CD4-positive, alpha-beta T cell treated with Interleukin-15 for 1 hour (primary cell): ENCODE measurements around the gene GATA6.
"Not testable (repeated sequence)": the region's sequence is repeated elsewhere in the genome, so short reads cannot be mapped to it uniquely, and the experiment has no call there.

Experiments used
- DNase-seq: peaks from one replicate; pipeline ENCODE4 v3.0.0-alpha.2; 2020

Gene GATA6

DNA sequence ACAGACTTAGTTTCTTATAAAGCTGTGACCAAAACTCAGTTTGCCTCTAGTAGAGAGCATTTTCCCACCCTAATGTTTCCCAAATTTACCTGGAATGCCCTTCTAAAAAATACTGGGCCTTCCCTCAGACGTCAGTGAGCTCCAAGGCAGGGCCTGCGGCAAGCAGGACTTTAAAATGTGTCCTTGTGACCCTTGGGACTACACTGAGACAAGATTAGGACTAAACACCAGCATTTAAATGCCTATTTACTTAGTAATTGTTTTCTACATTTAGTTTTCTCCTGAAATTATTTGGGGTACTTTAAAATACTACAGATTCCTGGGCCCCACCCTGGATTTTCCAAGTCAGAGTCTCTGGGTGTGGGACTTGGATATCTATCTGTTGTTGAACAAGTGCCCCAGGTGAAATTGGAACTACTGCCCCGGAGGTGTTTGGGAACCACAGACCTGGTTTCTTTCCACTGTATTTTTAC lies 14.3 kb downstream of the GATA6 start:
- DNase-seq: no peak

DNA sequence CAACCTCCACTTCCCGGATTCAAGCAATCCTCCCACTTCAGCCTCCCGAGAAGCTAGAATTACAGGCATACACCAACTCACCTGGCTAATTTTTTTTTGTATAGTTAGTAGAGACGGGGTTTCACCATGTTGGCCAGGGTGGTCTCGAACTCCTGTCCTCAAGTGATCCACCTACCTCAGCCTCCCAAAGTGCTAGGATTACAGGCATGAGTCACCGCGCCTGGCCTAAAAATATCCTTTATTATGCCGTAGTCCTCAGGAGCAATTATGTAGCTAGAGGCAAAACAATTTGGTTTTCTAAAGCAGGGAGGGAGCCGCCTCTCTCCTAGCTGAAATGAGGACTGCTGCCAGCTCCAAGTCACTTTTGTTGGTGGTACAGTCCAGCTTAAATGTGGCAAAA lies 15.2 kb downstream of the GATA6 start:
- not testable (repeated sequence) for DNase-seq

DNA sequence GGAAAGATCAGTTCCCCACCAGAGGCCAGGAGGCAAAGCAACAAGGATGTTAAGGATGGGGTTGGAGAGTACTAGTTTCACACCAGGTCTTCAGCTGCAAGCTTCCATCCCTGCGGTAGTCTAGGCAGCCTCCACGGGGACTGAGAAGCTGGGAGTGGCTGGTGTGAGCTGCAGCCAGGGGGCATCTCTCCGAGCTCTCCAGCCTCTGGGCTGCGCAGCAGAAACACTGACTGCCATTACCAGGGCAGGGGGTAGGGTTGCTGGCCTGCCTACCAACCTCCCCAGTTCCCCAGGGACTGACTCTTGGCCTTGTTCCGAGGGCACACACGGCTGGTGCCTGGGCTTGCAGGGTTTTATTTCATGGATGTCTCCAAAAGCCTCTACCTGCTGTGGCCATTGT lies 15.9 kb downstream of the GATA6 start:
- DNase-seq: no peak

DNA sequence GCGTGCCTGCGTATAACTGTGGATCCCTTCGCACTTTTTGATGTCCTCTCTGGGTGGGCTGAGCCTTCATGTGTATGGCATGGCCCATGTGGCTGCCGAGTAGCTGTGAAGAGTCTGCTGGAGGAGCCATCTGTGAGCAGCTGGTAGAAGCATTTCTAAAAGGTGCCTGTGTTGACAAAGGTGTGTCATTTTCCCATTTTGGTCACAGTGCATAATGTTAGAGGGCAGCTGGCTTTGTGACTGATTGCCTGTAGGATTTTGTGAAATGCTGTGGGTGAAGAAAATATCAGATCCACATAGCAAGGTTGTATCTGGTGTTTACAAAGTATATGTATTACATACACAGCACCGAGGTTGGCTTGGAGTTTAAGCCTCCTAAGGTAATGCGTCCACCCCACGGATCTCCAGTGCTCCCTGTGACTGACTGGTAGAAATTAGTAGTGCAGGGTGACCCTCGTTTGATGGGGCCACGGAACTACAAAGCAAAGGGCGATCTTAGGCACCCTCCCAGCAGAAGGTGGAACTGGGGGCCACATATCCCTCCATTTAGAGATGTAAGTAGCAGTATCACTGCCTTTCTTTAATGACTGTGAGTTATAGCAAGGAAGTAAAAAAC lies 16.5 kb downstream of the GATA6 start:
- DNase-seq: no peak

DNA sequence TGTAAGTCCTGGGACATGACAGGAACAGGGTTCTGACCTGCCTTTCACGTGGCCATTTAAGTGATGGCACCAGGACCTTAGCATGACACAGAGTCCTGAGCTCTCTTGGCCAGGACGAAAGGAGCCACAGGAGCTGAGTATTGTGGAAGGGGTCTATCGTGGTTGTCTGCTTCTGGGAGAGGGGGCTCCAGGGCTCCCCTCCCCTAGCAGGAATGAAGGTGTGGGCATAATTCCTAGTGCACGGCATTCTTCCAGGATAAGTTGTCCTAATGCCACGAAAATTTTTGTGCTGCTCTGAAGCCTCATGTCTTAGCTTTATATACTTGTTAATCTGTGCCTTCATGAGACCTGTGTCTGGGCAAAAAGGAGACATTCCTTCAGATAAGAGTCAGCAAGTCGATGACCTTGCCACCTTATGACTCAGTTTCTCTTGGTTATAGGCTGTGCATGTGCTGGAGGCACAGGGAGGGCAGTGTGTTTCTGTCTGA lies 17.1 kb downstream of the GATA6 start:
- DNase-seq: no peak

DNA sequence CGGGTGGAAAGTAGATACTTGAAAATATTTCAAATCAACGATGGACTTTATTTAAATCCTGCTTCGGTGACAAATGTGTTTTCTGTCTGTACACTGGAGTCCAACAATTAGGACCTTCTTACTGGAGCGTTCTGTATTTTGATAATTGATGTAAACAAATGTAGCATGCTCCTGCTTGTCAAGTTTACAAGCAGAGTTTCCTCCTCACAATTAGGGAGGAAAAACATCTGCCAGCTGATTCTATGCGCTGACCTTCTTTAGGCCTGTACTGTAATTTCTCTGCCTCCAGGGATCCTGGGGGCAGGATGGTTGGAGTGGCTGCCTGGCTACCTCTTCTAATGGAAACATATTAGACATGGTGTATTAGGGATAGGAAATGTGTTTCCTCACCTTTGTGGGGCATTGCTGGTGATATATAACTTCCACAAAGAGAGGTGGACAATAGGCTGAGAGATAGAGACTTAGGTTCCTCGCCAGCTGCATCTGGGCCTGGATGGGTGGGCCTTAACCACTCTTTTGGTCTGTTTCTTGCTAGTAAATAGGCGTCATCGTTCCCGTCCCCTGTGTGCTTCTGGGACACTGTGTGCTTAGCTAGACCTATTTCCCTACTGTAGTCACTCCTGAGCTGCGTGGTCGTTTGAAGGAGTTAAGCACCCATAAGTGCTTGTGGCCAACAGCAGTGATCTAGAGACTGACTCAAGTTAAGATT lies 19.3 kb downstream of the GATA6 start:
- no peak for DNase-seq

DNA sequence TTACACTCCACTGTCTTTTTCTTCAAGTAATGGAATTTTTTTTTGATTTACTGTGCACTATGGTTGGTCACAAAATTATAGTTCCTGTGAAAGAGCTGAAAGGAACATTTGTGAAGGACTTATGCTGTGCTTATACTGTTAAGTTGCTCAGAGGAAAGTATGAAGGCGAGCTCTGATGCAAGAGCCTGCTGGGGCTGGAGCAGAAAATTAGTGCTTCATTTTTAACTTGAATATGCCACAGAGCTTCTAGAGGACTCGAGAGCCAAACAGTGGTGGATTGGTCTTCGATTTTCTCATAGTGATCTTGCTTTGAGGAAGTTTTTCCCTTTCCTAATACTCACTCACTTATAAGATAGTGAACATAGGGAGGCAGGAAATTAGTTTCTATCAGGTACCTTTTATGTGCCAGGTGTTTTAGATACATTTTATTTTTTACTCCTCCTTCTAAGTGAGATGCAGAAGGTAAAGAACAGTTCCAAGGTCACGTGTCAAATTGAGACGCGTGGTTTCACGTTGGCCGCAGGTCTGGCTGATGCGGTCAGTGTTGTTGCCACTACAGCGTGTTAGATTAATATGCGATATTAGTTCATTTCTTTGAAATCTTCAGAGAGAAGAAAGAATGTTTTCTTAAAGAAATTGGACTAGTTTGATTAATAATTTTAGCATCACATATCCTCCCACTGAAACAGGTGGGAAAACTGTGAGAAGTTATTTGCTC lies 20.2 kb downstream of the GATA6 start:
- no peak for DNase-seq

DNA sequence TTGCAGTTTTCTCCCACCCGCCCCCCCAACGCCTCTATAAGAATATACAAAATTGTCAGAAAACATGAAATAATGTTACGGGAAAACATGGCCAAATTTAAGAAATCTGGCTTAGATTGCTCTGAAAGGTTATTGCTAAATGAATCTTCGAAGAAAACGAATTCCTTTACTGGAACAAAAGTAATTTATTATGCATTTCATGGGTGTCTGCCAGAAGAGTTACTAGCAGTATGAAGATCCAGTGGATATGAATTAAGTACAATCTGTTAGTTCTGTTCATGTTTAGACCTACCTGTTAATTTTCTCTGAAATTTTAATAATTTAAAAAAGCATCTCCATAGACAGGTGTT lies 21.9 kb downstream of the GATA6 start:
- no peak for DNase-seq

DNA sequence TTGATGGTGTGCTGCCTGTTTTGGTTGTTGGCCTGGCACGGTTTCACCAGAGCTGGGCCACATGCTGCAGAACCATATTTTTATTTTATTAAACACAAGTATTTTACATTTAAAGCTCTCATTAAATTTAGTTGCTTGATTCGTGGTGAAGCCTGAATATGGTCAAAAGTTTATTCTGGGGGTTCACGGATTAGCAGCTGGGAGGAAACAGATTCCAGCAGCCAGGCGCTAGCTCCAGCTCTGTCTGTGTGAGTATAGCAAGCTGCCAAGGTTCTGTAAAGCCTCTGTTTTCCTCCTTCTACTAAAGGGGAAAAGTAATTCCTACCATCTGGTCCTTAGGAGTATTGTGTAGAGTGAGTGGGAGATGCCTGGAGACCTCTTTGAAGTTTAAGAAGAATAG lies 22.5 kb downstream of the GATA6 start:
- DNase-seq: no peak

DNA sequence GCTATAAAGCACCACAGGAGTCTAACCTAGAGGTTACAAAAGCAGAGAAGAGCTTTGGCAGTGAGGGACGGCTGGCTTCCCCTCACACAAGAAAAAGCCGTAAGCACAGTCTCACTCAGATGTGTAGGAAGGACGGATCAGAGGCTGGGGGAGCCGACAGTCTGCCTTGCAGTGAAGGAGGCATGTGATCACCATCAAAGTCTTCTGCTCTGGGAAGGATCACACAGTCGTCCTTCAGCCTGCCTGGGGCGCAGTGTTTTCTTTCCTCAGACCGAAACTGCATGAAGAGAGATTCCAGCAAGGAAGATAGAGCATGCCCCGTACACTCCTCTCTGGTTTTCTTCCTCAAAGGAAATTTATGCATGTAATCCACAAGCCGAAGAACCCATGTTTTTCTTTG lies 24.1 kb downstream of the GATA6 start:
- DNase-seq: no peak

DNA sequence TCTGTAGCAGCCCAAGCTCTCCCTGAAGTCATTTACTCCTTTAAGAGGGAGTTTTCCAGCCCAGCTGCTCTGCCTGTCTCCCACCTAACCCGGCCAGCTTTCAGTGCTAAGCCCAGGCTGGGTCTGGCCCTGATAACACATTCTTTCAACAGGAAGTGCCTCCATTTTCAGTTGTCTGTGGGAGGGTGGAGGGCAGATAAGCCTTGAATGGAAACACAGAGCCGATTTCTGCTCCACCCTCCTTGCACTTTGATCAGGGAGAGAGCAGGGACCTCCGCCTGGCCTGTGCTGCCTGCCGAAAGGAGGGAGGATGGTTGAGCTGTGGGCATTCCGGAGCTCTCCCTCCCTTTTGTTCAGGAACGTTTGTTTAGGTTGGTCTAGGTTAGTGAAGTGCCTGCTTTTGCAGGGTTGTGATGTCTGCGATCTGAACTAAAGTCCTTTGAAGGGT lies 24.8 kb downstream of the GATA6 start:
- DNase-seq: no peak

DNA sequence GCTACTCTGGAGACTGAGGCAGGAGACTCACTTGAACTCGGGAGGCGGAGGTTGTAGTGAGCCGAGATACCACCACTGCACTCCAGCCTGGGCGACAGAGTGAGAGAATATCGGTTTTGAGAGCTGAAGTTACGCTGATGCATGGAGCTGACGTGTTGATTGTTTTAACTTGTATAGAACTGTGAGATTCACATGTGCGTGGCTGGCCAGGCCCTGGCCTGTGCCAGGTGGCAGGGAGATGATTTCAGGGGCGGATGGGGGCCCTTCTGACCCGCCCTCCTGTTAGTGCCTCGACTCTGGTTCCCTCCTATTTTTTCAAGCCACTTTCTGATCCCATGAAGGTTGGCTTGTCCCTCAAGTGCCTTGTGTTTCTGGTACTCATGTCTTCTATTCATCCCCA lies 25.7 kb downstream of the GATA6 start:
- DNase-seq: no peak

DNA sequence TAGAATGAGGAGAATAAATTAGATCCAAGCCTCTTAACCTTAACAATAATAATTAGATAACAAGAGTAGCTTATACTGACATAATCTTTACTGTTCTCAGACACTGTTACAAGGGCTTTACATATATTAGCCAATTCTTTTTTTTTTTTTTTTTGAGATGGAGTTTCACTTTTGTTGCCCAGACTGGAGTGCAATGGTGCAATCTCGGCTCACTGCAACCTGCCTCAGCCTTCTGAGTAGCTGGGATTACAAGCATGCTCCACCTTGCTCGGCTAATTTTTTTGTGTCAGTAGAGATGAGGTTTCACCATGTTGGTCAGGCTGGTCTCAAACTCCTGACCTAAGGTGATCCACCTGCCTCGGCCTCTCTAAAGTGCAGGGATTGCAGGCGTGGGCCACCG lies 27.6 kb downstream of the GATA6 start:
- DNase-seq: not testable (repeated sequence)

DNA sequence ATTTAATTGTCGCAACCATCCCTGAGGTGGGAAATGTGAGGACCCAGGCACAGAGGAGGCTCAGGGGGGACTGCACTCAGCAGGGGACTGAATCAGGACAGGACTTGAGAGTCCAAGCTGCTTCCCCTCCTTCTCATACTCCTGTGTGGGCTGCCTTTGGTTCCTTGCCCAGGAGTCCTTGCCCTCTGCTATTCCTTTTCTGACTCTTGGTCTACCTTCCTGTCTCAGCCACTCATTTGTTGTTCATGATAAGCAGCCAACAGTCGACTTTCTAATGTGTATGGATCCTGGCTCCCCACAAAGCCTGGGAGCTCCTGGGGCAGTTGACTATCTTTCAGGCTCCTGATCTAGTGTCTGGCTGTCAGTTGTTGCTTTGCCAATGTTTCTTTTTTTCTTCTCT lies 28.3 kb downstream of the GATA6 start:
- no peak for DNase-seq

DNA sequence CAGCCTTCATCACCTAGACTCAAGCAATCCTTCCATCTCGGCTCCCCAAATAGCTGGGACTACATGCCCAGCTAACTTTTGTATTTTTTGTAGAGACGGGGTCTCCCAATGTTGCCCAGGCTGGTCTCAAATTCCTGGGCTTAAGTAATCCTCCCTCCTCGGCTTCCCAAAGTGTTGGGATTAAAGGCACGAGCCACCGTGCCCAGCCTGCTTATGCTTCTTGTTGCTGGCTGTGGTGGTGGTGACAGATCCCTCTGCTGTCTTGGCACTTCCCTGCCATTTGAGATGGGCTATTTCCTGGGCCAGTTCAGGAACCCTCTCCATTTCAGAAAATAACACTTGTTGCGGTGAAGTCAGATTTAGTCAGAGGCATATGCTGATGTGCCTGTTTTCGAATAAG lies 28.8 kb downstream of the GATA6 start:
- no peak for DNase-seq

DNA sequence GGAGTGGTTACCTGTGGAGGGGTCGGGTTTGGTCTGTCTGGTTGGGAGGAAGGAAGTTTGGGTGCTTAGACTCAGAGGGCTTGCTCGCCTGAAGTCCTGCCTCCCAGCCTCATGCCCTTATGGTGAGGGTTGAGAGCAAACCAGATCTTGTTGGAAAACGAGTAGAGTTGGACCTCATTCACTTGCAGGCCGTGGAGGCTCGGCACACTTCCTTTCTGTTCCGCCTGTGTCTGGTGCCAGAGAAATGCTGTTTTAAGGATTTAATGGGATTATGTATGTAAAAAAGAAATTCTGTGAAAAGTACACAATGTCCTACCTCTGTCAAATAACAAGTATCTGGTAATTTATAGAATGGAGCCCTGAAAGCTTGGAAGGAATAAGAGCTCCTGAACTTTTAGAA lies 29.6 kb downstream of the GATA6 start:
- DNase-seq: no peak

DNA sequence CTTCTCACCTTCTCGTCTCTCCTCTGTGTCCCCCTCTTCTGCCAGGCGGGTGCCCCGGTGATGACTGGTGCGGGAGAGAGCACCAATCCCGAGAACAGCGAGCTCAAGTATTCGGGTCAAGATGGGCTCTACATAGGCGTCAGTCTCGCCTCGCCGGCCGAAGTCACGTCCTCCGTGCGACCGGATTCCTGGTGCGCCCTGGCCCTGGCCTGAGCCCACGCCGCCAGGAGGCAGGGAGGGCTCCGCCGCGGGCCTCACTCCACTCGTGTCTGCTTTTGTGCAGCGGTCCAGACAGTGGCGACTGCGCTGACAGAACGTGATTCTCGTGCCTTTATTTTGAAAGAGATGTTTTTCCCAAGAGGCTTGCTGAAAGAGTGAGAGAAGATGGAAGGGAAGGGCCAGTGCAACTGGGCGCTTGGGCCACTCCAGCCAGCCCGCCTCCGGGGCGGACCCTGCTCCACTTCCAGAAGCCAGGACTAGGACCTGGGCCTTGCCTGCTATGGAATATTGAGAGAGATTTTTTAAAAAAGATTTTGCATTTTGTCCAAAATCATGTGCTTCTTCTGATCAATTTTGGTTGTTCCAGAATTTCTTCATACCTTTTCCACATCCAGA lies 31.3 kb downstream of the GATA6 start:
- no peak for DNase-seq

DNA sequence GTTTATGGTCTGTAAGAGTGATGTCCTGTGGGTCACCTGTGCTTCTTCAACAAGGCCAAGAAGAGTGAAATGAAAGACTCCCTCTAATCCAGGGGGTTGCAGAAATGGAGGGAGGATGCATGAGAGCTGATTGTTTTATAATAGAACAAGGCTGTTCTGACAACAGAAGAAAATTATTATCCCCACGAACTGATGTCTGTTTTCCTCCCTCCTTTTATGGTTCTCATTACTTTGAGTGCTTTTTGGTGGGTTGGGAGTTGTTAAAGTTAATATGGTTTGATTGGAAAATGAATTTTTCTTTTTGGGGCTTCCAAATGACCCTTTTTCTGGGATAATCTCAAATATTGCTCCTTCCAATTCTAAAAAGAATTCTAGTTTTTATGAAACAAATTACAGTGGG lies 33.6 kb downstream of the GATA6 start:
- no peak for DNase-seq

DNA sequence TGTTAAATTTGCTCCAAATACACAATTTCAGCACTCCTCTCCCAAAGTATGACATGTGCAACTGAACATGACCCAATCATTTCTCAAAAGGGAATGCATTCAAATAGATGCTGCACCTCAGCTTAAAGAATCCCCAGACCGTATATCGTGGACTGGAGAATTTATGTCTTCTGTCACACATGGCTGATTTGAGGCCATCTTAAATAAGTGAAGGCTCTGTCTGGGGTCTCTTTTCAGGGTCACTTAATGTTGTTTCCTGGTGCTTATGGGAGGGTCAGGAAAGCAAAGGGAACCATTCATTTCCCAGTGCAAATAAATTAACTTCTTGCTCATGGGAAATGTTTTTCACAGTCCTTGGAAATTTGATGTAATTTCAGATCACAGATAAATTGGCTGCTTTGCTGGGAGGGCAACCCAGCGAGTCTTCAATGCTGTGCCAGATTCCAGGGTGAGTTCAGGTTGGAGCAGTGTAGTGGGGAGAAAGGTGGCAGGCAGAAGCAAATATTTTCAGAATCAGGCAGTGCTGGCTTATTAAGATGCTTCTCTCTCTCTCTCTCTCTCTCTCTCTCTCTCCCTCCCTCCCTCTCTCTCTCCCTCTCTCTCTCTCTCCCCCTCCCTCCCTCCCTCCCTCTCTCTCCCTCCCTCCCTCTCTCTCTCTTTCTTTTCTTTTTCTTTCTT lies 34.3 kb downstream of the GATA6 start:
- DNase-seq: no peak

DNA sequence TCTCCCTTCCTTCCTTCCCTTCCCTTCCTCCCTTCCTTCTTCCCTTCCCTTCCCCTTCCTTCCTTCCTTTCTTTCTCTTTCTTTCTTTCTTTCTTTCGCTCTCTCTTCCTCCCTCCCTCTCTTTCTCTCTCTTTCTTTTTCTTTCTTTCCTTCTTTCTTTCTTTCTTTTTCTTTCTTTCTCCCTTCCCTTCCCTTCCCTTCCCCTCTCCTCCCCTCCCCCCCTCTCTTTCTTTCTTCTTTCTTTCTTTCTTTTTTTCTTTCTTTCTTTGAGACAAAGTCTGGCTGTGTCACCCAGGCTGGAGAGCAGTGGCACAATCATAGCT lies 34.8 kb downstream of the GATA6 start:
- no peak for DNase-seq

DNA sequence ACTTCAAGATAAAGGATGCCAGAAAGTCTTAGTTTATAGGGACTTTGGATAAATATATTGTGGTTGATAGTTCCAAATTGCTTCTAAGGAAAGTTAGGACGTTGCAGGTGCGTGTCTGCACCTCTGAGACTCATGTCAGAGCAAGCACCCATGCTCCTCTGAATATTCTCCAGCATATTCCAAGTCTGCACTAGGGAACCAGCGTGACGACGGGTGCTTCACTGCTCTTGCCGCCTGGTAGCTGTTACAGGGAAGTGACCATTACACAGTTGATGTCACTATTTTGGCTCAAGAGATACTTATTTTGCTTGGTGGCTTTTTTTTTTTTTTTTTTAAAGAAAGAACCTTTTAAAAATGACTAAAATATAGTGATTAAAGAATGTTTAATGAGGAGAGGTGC lies 35.6 kb downstream of the GATA6 start:
- DNase-seq: no peak

DNA sequence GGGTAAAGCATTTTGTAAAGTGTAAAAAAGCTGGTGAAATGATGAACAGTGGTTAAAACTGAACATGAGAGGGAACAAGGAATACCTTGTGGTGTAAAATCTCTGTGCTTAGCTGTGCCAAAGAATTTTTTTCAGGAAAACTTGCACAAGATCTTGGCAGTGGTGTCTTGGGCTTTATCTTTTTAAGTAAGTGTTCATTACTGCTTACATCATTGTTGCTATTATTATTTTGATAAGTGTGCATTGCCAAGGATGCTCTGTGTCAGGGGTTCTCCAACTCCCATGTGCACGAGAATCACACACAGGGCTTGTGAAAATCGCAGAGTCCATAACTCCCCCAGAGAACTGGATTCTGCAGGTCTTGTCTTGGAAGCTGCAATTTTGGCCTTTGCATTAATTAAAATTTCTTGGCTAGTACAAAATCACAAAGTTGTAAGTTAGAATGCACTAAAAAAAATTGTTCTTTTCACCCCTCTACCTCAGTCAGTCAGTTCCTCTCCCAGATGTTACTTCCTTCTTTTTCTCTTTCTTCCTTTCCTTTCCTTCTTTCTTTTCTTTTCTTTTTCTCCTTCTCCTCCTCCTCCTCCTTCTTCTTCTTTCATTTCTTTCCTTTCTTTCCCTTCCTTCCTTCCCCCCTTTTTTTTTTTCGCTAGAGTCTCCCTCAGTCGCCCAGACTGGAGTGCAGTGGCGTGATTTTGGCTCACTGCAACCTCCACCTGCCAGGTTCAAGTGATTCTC lies 37.8 kb downstream of the GATA6 start:
- no peak for DNase-seq
